ENCODE measurements around the gene CAPZB.
"Not testable (repeated sequence)": the region's sequence is repeated elsewhere in the genome, so short reads cannot be mapped to it uniquely, and the experiment has no call there.

CAPZB gene

GRCh38 chr1:19304081-19304480 is 181.3 kb downstream of the CAPZB start:
- DNase-seq = not testable (repeated sequence)

- no peak for DNase-seq
These were observed 185.1 kb downstream of the CAPZB start for GRCh38 chr1:19300211-19300610.

- no peak for DNase-seq
These were observed 190.7 kb downstream of the CAPZB start for GRCh38 chr1:19294638-19295037.

GRCh38 chr1:19289244-19289643 is 196.1 kb downstream of the CAPZB start:
- DNase-seq = no peak
